Measurements from ENCODE around the gene SPSB1. TPM values are rescaled to one million over a fixed set of nuclear protein-coding genes. Genes with fewer than 3 reads are reported as not detected.

SPSB1 gene
- total RNA-seq, 2 donors from 2014 or later, result 107 to 171 TPM

- H3K27ac ChIP-seq, result no peak overlapping the region
- H3K4me3 ChIP-seq, result no peak overlapping the region
- DNase-seq (ENCODE audit: low spot score) (no peak), ATAC-seq (ENCODE audit: insufficient number of reproducible peaks, low FRiP score, low read depth) (no peak)
- H3K9me3 ChIP-seq, result no peaks in the 10 kb centered on the region
- H3K4me1 ChIP-seq (ENCODE audit: control insufficient read depth in 1 of 2, low read depth in 2 of 2), result peaks cover 46 to 76% of the 10 kb centered on the region in 2 donors
- no peaks in the 10 kb centered on the region for H3K27me3 ChIP-seq (replicated peaks; ENCODE audit: insufficient read depth)
- no peak for TF ChIP-seq CTCF (IDR thresholded peaks at IDR 0.05)
- H3K36me3 ChIP-seq, result peaks cover 19% of the 10 kb centered on the region
These were observed 47.0 kb upstream of the SPSB1 start for GRCh38 chr1:9245661-9246060.

GRCh38 chr1:9246215-9246614 lies 46.5 kb upstream of the SPSB1 start:
- TF ChIP-seq CTCF (IDR thresholded peaks at IDR 0.05), result no peak
- Histone ChIP-seq H3K9me3 (no peaks in the 10 kb centered on the region), H3K4me1 (ENCODE audit: control insufficient read depth in 1 of 2, low read depth in 2 of 2) (peaks cover 52 to 78% of the 10 kb centered on the region in 2 donors), H3K27ac (no peak overlapping the region), H3K36me3 (peaks cover 19% of the 10 kb centered on the region), H3K27me3 (replicated peaks; ENCODE audit: insufficient read depth) (no peaks in the 10 kb centered on the region), H3K4me3 (no peak overlapping the region)
- no peak for ATAC-seq (ENCODE audit: insufficient number of reproducible peaks, low FRiP score, low read depth)
- no peak for DNase-seq (ENCODE audit: low spot score)

- ATAC-seq (ENCODE audit: insufficient number of reproducible peaks, low FRiP score, low read depth), result no peak
- DNase-seq (ENCODE audit: low spot score), result no peak
These were observed 45.6 kb upstream of the SPSB1 start for GRCh38 chr1:9246841-9247785.

GRCh38 chr1:9247894-9248293 lies 44.8 kb upstream of the SPSB1 start:
- DNase-seq (ENCODE audit: low spot score), result no peak
- no peak for ATAC-seq (ENCODE audit: insufficient number of reproducible peaks, low FRiP score, low read depth)
- Histone ChIP-seq H3K4me1 (ENCODE audit: control insufficient read depth in 1 of 2, low read depth in 2 of 2) (peaks cover 44 to 70% of the 10 kb centered on the region in 2 donors), H3K36me3 (peaks cover 19% of the 10 kb centered on the region), H3K27me3 (replicated peaks; ENCODE audit: insufficient read depth) (no peaks in the 10 kb centered on the region), H3K4me3 (no peak overlapping the region), H3K27ac (no peak overlapping the region), H3K9me3 (no peaks in the 10 kb centered on the region)
- no peak for TF ChIP-seq CTCF (IDR thresholded peaks at IDR 0.05)

More at GRCh38 chr1:9246841-9247785, 45.6 kb upstream of the SPSB1 start:
- Histone ChIP-seq H3K4me3 (no peak overlapping the region), H3K4me1 (ENCODE audit: control insufficient read depth in 1 of 2, low read depth in 2 of 2) (peaks cover 52 to 78% of the 10 kb centered on the region in 2 donors), H3K9me3 (no peaks in the 10 kb centered on the region), H3K27ac (no peak overlapping the region), H3K36me3 (peaks cover 19% of the 10 kb centered on the region), H3K27me3 (replicated peaks; ENCODE audit: insufficient read depth) (no peaks in the 10 kb centered on the region)
- TF ChIP-seq CTCF (IDR thresholded peaks at IDR 0.05), result no peak

GRCh38 chr1:9248341-9249262 lies 44.1 kb upstream of the SPSB1 start:
- DNase-seq (ENCODE audit: low spot score), result no peak

More at GRCh38 chr1:9248341-9249262, 44.1 kb upstream of the SPSB1 start:
- ATAC-seq (ENCODE audit: insufficient number of reproducible peaks, low FRiP score, low read depth), result no peak
- Histone ChIP-seq H3K4me1 (ENCODE audit: control insufficient read depth in 1 of 2, low read depth in 2 of 2) (peaks cover 38 to 63% of the 10 kb centered on the region in 2 donors), H3K4me3 (no peak overlapping the region), H3K36me3 (peaks cover 19% of the 10 kb centered on the region), H3K27me3 (replicated peaks; ENCODE audit: insufficient read depth) (no peaks in the 10 kb centered on the region), H3K27ac (peak overlapping the region; percentile 27 to 71), H3K9me3 (no peaks in the 10 kb centered on the region)
- no peak for TF ChIP-seq CTCF (IDR thresholded peaks at IDR 0.05)

Measured in thoracic aorta (tissue), 2 donors.